Measurements from ENCODE around the gene PF4V1. TPM values are rescaled to one million over a fixed set of nuclear protein-coding genes. Genes with fewer than 3 reads are reported as not detected.

Gene PF4V1
- polyA plus RNA-seq, 1 donor: not detected

Other genes starting within 250 kb of the PF4V1 start
- gene RASSF6, start 232.9 kb upstream of the PF4V1 start, polyA plus RNA-seq (ENCODE audit: insufficient read length): 0.12 TPM
- 2.3 TPM for gene CXCL8, start 112.7 kb upstream of the PF4V1 start, polyA plus RNA-seq (ENCODE audit: insufficient read length)
- not detected for gene CXCL6, start 16.6 kb upstream of the PF4V1 start, polyA plus RNA-seq (ENCODE audit: insufficient read length)
- gene CXCL1, start 16.1 kb downstream of the PF4V1 start, polyA plus RNA-seq (ENCODE audit: insufficient read length): not detected
- 1.2 TPM for gene PF4, start 128.7 kb downstream of the PF4V1 start, polyA plus RNA-seq (ENCODE audit: insufficient read length)
- gene PPBP, start 134.9 kb downstream of the PF4V1 start, polyA plus RNA-seq (ENCODE audit: insufficient read length): 3.5 TPM
- gene CXCL5, start 145.4 kb downstream of the PF4V1 start, polyA plus RNA-seq (ENCODE audit: insufficient read length): 0.15 TPM
- gene CXCL3, start 185.4 kb downstream of the PF4V1 start, polyA plus RNA-seq (ENCODE audit: insufficient read length): not detected
- gene CXCL2, start 245.9 kb downstream of the PF4V1 start, polyA plus RNA-seq (ENCODE audit: insufficient read length): 0.37 TPM